GM13977 (cell line): ENCODE data around the gene OTOA.
"Not testable (repeated sequence)": the region's sequence is repeated elsewhere in the genome, so short reads cannot be mapped to it uniquely, and the experiment has no call there.

Experiments
- DNase-seq: peaks from one replicate; pipeline ENCODE4 v3.0.0; 2012; ENCODE audit warnings: low spot score
- CTCF ChIP-seq: IDR thresholded peaks from 2 replicates; pipeline ENCODE4 v1.5.1; 2012; ENCODE audit warnings: mild to moderate bottlenecking, control low read depth; ENCODE audit not compliant: insufficient read depth; ENCODE audit errors: extremely low read depth, missing control alignments
- in situ Hi-C: fragments of 300-500 bp; cut with MboI; formaldehyde crosslinking; loops from one replicate; pipeline ENCODE4 v1.12.0; 2022; ENCODE audit warnings: low sequenced_read_pairs, low pct_unique_long_range_greater_than_20kb, mixed read lengths, inconsistent platforms; ENCODE audit not compliant: unreplicated experiment

Gene OTOA

DNA sequence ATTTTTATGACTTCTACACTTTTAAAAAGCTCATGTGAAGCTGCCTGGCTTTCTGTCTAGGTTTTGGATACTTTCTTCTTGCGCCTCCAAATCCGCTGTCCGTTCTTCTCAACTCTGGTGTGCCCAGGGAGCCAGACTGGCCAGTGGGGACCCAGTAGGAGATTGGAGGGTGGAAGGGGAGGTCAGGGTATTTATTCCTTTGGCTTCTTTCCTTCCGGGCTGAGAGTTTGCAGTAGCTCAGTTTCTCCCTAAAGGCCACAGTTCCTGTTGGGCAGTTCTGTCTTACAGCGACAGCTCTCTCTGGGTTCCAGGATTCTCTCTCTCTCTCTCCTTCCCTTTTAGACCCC is 109.4 kb downstream of the OTOA start:
- in situ Hi-C loops, DNase-seq: not testable (repeated sequence)

GRCh38 chr16:21780525-21780924 is 116.8 kb downstream of the OTOA start:
- DNase-seq, in situ Hi-C loops: not testable (repeated sequence)

- DNase-seq, in situ Hi-C loops: not testable (repeated sequence)
Observed at GRCh38 chr16:21790506-21790905, 126.7 kb downstream of the OTOA start.

DNA sequence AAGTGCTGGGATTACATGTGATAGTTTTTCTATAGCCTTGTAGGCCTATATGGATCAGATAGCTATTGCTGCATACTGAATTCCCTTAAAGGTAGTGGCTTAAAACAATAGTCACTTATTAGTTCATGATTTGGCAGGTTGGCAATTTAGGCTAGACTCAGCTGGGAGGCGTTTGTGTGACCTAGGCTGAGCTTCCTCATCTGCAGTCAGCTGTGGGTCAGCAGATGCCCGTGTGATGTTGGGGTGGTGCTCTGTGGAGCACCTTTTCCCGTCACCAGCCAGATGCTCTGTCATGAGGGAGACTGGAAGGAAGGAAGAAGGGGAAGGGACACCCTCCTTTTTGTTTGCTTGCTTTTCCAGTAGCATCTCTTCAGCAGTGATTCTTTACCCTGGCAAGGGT is 129.5 kb downstream of the OTOA start:
- in situ Hi-C loops, DNase-seq: not testable (repeated sequence)

DNA sequence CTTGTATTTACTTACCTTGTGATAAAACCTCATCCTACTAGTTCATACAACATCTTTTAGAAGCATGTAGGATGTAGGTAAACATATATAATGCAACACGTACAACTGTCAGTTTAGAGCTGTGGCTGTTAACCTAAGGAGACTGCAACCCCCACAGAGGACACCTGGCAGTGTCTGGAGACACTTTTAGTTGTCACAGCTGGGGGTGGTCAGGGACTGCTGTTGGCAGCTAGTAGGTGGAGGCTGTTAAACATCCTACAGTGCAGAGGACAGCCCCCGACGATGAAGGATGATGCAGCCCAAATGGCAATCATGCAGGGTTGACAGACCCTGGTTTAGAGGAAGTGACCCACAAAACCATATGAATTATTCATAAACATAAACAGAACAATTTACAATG is 134.8 kb downstream of the OTOA start:
- in situ Hi-C loops, DNase-seq: not testable (repeated sequence)

DNA sequence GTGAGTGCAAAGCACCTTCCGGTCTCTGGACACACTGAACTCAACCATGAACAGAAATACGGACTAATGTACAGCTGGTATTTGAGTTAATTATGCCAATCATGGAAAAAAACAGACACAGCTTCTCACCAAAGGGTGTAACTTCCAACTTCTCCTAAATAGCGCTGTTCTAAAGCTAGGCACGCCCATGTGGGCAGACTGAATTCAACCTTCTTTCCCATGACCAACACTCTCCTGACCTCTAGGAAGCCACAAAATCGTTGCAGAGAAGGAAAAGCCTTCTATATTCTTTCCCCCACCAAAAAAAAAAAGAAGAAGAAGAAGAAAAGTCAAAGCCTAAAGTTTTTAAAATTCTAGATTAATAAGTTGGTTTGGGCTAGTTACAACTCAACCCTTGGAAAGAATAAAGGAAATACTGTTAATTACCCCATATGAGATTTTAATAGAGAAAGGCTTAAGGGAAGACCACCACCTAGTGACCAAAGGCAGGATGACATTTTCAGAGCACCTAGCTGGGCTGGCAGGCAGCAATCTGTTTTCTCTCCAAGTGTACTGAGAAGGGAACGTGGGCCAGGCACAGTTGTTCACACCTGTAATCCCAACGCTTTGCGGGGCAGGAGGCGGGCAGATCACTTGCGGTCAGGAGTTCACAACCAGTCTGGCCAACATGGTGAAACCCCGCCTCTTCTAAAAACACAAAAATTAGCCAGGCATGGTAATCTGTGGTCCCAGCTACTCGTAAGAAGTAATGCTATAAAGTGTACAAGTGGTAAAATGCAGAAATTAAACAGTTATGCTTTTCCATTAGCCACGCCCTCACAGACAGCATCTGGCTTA is 138.0 kb downstream of the OTOA start:
- TF ChIP-seq CTCF = peak; percentile 50
- in situ Hi-C loops = loop anchor here (25.0 kb wide), 1 partner anchor 161 kb away; the partner anchor contains the start of gene UQCRC2
- not testable (repeated sequence) for DNase-seq

- DNase-seq = not testable (repeated sequence)
- in situ Hi-C loops = loop anchor here (25.0 kb wide), 1 partner anchor 160 kb away; the partner anchor contains the start of gene UQCRC2
Observed at GRCh38 chr16:21802375-21802663, 138.6 kb downstream of the OTOA start.
